MG63 (cell line): ENCODE measurements around the gene LTBP3. TPM values are rescaled to one million over a fixed set of nuclear protein-coding genes. Genes with fewer than 3 reads are reported as not detected.

ENCODE experiments used
- DNase-seq: peaks from one replicate; pipeline ENCODE4 v3.0.0-alpha.2; 2020
- H3K27me3 ChIP-seq: fragments of 250-450 bp; sonication (Bioruptor Pico); 2 replicates; pipeline ENCODE4 v1.5.1; 2020; ENCODE audit warnings: mild to moderate bottlenecking, moderate library complexity
- H3K36me3 ChIP-seq: fragments of 250-450 bp; sonication (Bioruptor Pico); 2 replicates; pipeline ENCODE4 v1.5.1; 2020; ENCODE audit warnings: mild to moderate bottlenecking, moderate library complexity
- H3K4me3 ChIP-seq: fragments of 250-450 bp; sonication (Bioruptor Pico); 2 replicates; pipeline ENCODE4 v1.5.1; 2020; ENCODE audit warnings: mild to moderate bottlenecking, moderate library complexity
- H3K9me3 ChIP-seq: fragments of 250-450 bp; sonication (Bioruptor Pico); 2 replicates; pipeline ENCODE4 v1.5.1; 2020; ENCODE audit warnings: mild to moderate bottlenecking, moderate library complexity
- total RNA-seq: library from RNA; depleted of rRNA; stranded (reverse); fragments of >200 nt; shearing (Covaris generic); gene quantifications from 2 replicates; pipeline ENCODE4 v1.2.3, GENCODE V29; 2014; ENCODE audit warnings: low replicate concordance; rRNA removed

The LTBP3 gene
- total RNA-seq, 1 experiment from 2014 or later: 124 TPM

- Histone ChIP-seq H3K36me3 (no peaks in the 10 kb centered on the region), H3K27me3 (no peaks in the 10 kb centered on the region), H3K4me3 (no peak overlapping the region), H3K9me3 (no peaks in the 10 kb centered on the region)
- no peak for DNase-seq
These were observed 69.0 kb downstream of the LTBP3 start for GRCh38 chr11:65489035-65489705.

Other genes with a start within 250 kb of the LTBP3 start
- 10.3 and 19.1 TPM in 2 replicates for gene CDC42EP2, start 243.5 kb downstream of the LTBP3 start, total RNA-seq
- 57.9 and 78.1 TPM in 2 replicates for gene DPF2, start 224.5 kb downstream of the LTBP3 start, total RNA-seq
- 0.36 and 2.2 TPM in 2 replicates for gene TIGD3, start 203.6 kb downstream of the LTBP3 start, total RNA-seq
- 1.9 TPM in 2 replicates for gene SLC25A45, start 175.7 kb downstream of the LTBP3 start, total RNA-seq
- 25.9 and 44.1 TPM in 2 replicates for gene FRMD8, start 171.7 kb downstream of the LTBP3 start, total RNA-seq
- 4.8 and 7.7 TPM in 2 replicates for gene NEAT1, start 135.6 kb downstream of the LTBP3 start, total RNA-seq
- 258 and 283 TPM in 2 replicates for gene MALAT1, start 59.3 kb downstream of the LTBP3 start, total RNA-seq
- gene SCYL1, start 33.3 kb downstream of the LTBP3 start, total RNA-seq: 50.1 and 56.3 TPM in 2 replicates
- 51.1 and 90.7 TPM in 2 replicates for gene ZNRD2, start 12.1 kb upstream of the LTBP3 start, total RNA-seq
- 45.5 and 66.6 TPM in 2 replicates for gene FAM89B, start 14.2 kb upstream of the LTBP3 start, total RNA-seq
- gene EHBP1L1, start 17.7 kb upstream of the LTBP3 start, total RNA-seq: 30.8 and 65.1 TPM in 2 replicates
- not detected in 2 replicates for gene KCNK7, start 37.4 kb upstream of the LTBP3 start, total RNA-seq
- 22.2 and 48.8 TPM in 2 replicates for gene MAP3K11, start 55.9 kb upstream of the LTBP3 start, total RNA-seq
- gene PCNX3, start 57.4 kb upstream of the LTBP3 start, total RNA-seq: 9.8 and 21.0 TPM in 2 replicates
- gene SIPA1, start 79.7 kb upstream of the LTBP3 start, total RNA-seq: 28.2 and 33.6 TPM in 2 replicates
- 42.2 and 56.1 TPM in 2 replicates for gene RELA, start 104.6 kb upstream of the LTBP3 start, total RNA-seq
- gene KAT5, start 153.9 kb upstream of the LTBP3 start, total RNA-seq: 43.5 and 68.8 TPM in 2 replicates
- 28.2 and 73.1 TPM in 2 replicates for gene RNASEH2C, start 162.4 kb upstream of the LTBP3 start, total RNA-seq
- gene AP5B1, start 222.6 kb upstream of the LTBP3 start, total RNA-seq: 5.8 and 7.6 TPM in 2 replicates
- gene OVOL1, start 228.7 kb upstream of the LTBP3 start, total RNA-seq: not detected in 2 replicates